Osteocyte (in vitro differentiated cells): ENCODE results near the gene PMS2. TPM values are rescaled to one million over a fixed set of nuclear protein-coding genes. Genes with fewer than 3 reads are reported as not detected.
"Not testable (repeated sequence)": the region's sequence is repeated elsewhere in the genome, so short reads cannot be mapped to it uniquely, and the experiment has no call there.

ENCODE experiments used
- DNase-seq: peaks from one replicate; pipeline ENCODE4 v3.0.0; 2021; ENCODE audit warnings: mixed read lengths; ENCODE audit not compliant: unreplicated experiment; ENCODE audit errors: extremely low spot score
- H3K27ac Mint-ChIP-seq: one replicate; pipeline ENCODE4 v1.8.0; 2021; ENCODE audit warnings: mild to moderate bottlenecking, mixed read lengths; ENCODE audit not compliant: unreplicated experiment
- H3K27me3 Mint-ChIP-seq: one replicate; pipeline ENCODE4 v1.8.0; 2021; ENCODE audit warnings: mixed read lengths; ENCODE audit not compliant: unreplicated experiment
- H3K36me3 Mint-ChIP-seq: one replicate; pipeline ENCODE4 v1.8.0; 2021; ENCODE audit warnings: mixed read lengths; ENCODE audit not compliant: unreplicated experiment
- H3K4me1 Mint-ChIP-seq: one replicate; pipeline ENCODE4 v1.8.0; 2021; ENCODE audit warnings: mixed read lengths; ENCODE audit not compliant: unreplicated experiment
- H3K4me3 Mint-ChIP-seq: one replicate; pipeline ENCODE4 v1.8.0; 2021; ENCODE audit warnings: mild to moderate bottlenecking, moderate library complexity, mixed read lengths; ENCODE audit not compliant: unreplicated experiment
- H3K9me3 Mint-ChIP-seq: one replicate; pipeline ENCODE4 v1.8.0; 2021; ENCODE audit warnings: mixed read lengths; ENCODE audit not compliant: unreplicated experiment
- total RNA-seq: library from RNA; stranded (reverse); gene quantifications from 2 replicates; pipeline ENCODE4 v1.2.1, GENCODE V29; 2021

PMS2 gene
- total RNA-seq, 1 donor from 2014 or later, result 21.4 TPM

GRCh38 chr7:5931250-5931649 lies 77.6 kb downstream of the PMS2 start:
- not testable (repeated sequence) for H3K4me1 Mint-ChIP-seq, H3K9me3 Mint-ChIP-seq, H3K4me3 Mint-ChIP-seq, H3K36me3 Mint-ChIP-seq, H3K27me3 Mint-ChIP-seq, DNase-seq
- peak overlapping the region; percentile 85 for H3K27ac Mint-ChIP-seq

DNA sequence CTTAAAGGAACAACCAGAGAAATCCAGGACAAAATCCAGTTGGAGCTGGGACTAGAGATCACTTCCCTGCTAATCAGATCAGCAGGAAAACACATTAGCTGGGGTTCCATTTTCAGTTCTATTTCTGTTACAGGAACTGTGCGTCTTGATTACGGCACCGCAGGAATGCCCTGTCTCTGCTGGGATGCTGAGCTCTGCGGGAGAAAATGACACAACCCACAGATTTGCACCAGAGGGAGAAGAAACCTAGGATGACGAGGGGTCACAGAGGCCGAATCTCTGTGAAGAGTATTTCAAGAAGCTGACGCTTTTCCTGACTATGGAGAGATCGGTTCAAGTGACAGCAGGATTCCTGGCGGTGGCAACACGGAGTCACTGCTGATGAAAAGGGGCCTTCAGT lies 78.6 kb downstream of the PMS2 start:
- not testable (repeated sequence) for H3K27me3 Mint-ChIP-seq, H3K4me1 Mint-ChIP-seq, DNase-seq, H3K9me3 Mint-ChIP-seq, H3K36me3 Mint-ChIP-seq, H3K27ac Mint-ChIP-seq, H3K4me3 Mint-ChIP-seq

DNA sequence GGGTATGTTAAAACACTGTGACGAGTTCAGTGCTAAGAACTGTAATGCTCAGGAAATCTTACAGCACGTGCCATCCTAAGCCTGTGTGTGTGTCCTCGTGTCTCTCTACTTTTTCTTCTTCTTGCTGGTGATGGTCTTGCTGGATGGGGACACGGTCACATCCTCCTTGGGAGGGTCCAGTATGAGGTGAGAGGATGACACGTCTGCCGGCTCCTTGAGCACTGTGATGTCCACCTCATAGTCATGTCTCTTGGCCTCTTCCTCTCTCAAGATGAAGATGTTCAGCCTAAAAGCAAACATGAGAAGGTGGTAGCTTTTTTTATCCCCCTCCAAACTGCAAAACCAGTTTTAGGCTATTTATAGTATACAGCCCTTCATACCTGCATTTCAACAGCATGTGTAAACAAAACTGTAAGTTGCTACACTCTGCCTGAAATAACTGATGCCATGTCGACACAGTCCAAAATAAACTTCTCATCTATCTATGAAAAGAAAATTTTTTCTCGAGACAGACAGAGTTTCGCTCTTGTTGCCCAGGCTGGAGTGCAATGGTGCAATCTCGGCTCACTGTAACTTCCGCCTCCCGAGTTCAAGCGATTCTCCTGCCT lies 82.5 kb downstream of the PMS2 start:
- DNase-seq, H3K4me1 Mint-ChIP-seq, H3K27ac Mint-ChIP-seq, H3K9me3 Mint-ChIP-seq, H3K36me3 Mint-ChIP-seq, H3K27me3 Mint-ChIP-seq, H3K4me3 Mint-ChIP-seq: not testable (repeated sequence)

- not testable (repeated sequence) for H3K9me3 Mint-ChIP-seq, DNase-seq
Observed at GRCh38 chr7:5924630-5925029, 84.2 kb downstream of the PMS2 start.

GRCh38 chr7:5924180-5924579 lies 84.7 kb downstream of the PMS2 start:
- DNase-seq, H3K4me3 Mint-ChIP-seq, H3K27ac Mint-ChIP-seq, H3K4me1 Mint-ChIP-seq, H3K9me3 Mint-ChIP-seq, H3K27me3 Mint-ChIP-seq, H3K36me3 Mint-ChIP-seq: not testable (repeated sequence)

More at GRCh38 chr7:5924630-5925029, 84.2 kb downstream of the PMS2 start:
- H3K4me3 Mint-ChIP-seq, H3K4me1 Mint-ChIP-seq, H3K27ac Mint-ChIP-seq, H3K36me3 Mint-ChIP-seq, H3K27me3 Mint-ChIP-seq: not testable (repeated sequence)

Other genes starting within 250 kb of the PMS2 start
- gene RNF216, start 227.4 kb downstream of the PMS2 start, total RNA-seq, result 51.0 and 51.8 TPM in 2 replicates
- not detected in 2 replicates for gene OCM, start 128.3 kb downstream of the PMS2 start, total RNA-seq
- 90.5 and 95.3 TPM in 2 replicates for gene CCZ1, start 110.3 kb downstream of the PMS2 start, total RNA-seq
- gene RSPH10B, start 38.4 kb downstream of the PMS2 start, total RNA-seq, result not detected in 2 replicates
- gene AIMP2, start 223 bp upstream of the PMS2 start, total RNA-seq, result 47.7 and 49.6 TPM in 2 replicates
- not detected in 2 replicates for gene ANKRD61, start 22.3 kb upstream of the PMS2 start, total RNA-seq
- gene EIF2AK1, start 50.1 kb upstream of the PMS2 start, total RNA-seq, result 83.1 and 89.7 TPM in 2 replicates
- gene USP42, start 95.9 kb upstream of the PMS2 start, total RNA-seq, result 14.2 and 14.6 TPM in 2 replicates